Stimulated activated CD4-positive, alpha-beta T cell treated with anti-CD3 and anti-CD28 coated beads, Interleukin-2, amount 100 ng/mL, for 24 hours (primary cell): ENCODE data around the gene HPSE2.

Source experiments
- DNase-seq, 2 donors: peaks; one replicate each; pipeline ENCODE4 v3.0.0-alpha.2; 2020

HPSE2 gene

DNA sequence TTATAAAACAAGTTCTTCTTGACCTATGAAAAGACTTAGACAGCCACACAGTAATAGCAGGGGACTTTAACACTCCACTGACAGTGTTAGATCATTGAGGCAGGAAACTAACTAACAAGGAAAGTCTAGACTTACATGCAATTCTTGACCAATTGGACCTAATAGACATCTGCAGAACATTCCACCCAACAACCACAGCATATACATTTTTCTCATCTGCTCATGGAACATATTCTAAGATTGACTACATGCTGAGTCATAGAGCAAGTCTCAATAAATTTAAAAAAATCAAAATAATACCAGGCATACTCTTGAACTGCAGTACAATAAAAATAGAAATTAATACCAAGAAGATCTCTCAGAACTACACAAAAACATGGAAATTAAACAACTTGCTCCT is 569.4 kb downstream of the HPSE2 start:
- DNase-seq = no peak

DNA sequence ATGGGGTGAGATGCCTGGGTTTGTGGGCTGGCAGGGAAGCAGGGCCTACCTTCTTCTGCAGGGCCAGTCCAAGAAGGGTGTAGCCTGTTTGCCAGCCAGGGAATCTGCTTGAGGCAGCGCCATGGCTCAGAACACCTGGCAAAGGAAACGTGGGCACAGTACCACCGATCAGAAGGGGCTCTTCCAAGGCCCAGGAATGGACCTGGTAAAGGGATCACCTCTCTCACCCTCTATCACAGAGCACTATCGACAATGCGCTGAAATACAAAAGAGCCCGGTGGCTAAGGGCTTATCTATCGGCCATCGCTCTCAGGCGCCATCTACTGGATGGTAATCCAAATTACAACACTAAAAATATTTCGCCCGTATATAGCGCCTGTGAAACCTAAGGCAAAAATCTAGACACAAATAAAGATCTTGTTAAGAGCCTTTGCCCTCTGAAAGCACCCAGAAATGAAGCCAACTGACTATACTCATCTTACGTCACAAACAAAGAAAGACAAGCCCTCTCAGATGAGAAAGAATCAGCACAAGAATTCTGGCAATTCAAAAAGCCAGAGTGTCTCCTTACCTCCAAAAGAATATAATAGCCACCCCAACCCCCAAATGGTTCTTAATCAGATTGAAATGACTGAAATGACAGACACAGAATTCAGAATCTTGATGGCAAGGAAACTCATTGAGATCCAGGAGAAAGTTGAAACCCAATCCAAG is 571.2 kb downstream of the HPSE2 start:
- DNase-seq = peak; percentile 17 to 22

DNA sequence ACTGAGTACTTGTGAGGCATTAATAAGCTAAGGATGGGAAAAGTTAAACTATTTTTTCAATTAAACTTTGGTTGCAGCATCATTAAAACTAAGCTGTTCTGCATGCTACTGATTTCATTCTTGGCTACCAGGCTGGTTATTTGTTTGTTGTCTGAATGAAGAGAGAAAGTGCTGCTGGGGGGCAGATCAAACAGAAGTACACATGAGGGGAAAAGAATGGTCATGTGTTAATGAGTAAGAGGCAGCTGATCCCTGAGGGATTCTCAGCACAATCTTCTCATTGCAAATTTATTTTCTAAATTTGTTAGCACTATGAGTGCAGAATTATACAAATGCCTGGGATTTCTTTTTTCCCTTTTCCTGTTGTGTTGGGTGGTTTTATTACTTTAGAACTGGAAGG is 575.7 kb downstream of the HPSE2 start:
- no peak for DNase-seq

DNA sequence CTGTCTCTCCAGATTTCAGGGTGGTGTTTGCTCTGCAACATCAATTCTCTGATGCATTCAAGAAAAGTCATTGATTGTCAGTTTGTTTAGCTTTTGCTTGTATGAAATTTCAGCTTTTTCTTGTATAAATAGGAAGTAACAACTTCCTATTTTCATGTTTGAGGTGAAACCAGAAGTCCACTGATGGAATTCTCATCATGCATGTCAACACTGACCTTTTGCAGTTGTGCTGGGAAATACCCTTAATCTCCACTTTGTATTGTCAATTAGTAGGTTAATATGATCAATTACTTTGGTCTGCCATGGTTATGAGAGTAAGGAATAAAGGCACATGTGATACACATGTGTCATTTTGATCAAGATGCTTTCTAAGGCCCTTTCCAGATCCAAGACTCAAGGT is 580.2 kb downstream of the HPSE2 start:
- no peak for DNase-seq

DNA sequence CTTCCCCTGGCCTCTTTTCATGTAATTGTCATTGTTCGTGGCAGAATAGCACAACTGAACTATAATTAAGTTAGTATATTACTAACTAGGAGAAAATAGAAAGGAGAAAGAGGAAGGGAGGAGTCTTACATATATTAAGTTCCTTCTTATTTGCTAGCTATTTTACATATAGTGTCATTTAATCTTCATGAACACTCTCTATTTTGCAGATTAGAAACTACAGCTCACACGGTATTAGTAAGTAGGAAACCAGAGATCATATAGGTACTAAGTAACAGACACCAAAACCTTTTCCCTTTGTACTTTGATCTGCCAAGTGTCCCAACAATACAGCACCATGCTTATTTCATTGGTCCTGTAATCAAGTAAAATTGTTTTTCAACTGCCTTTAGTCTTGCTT is 586.5 kb downstream of the HPSE2 start:
- DNase-seq = no peak

DNA sequence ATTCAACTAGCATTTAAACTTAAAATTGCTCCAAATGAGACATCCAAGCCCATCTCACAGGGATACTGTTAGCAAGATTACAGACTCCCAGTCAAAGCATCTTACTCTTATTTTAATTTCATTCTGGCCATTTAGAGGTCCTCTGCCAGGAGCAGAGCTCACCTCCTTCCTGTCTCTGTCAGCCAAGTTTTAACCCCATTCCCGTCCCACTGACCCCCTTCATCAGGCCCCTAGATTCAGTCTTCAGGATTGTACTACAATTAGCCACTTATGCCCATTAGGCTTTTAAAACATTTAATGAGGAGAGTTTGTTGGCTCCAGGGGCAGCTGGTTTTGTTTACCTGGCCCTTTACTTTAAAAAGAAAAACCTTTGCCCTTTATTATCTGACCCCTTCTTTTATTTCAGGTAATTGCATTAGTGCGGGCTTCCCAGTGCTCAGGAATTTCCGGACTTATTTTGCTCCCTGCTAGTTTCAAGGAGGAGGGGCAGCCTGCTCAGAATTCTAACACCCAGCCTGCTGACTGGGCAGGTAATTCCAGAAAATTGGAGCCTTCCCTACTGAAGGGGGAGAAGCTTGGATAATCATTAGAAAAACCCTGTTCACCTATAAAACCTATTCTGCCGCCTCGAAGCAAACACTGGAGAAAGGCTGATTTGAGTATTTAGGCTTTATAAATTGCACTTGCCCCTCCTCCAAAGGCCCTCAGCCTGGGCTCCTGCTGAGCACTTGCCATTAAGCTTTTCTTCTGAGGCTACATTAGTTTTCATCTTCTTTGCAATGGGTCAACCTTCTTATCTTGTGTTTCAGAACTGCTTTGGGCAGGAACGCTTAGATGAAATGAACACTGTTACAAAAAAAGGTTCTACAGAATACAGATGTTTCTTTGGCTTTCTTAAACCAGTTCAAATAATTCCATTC is 588.4 kb downstream of the HPSE2 start:
- no peak for DNase-seq

DNA sequence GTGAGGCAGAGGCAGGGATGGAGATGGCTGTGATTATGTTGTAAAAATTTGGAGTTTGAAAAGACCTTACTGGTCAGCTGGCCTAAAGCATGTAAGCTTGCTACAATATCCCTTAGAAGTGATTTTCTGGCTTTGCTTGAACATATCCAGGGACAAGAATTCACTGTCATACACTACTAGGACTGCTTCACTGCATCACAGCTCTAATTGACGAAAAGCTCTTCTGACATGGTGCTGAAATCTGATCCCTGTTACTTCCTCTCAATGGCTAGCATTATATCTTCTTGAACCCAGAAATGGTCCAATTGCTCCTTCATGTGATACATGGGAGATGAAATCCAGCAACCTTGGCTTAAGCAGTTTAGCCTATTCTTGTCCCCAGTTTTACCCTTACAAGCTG is 591.2 kb downstream of the HPSE2 start:
- DNase-seq = no peak

DNA sequence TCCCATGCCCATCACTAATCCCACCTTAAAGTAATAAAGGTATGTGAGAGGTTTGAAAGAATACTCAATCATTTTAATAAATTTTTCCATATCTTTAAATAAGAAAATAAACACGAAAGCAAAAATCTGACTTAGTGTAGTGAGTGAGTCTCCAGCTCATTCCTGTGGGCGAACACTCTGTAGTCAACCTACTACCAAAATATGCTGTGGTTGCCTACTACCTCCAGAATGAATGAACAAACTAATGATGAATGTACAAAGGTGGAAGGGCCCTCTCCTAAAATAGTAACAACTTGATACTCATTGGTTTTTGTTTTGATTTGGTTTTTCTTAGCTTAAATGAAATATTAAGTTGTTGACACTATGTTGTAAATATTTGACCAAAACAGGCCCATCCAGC is 593.4 kb downstream of the HPSE2 start:
- no peak for DNase-seq

DNA sequence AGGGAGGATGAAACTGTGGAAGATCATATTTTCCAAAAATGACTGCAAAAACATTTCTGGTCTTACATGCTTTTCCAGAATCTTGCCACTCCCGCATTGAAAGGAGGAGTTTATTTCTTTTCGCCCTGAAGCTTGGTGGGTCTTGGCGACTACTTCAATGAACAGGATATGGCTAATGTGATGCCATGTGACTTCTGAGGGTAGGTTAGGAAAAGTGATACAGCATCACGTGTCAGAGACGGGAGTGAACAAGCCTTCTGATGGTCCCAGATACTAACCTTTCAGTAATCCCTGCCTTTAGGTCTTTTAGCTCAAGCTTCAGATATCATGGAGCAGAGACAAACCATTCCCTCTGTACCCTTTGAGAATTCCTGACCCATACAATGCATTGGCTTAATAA is 596.7 kb downstream of the HPSE2 start:
- DNase-seq = no peak

DNA sequence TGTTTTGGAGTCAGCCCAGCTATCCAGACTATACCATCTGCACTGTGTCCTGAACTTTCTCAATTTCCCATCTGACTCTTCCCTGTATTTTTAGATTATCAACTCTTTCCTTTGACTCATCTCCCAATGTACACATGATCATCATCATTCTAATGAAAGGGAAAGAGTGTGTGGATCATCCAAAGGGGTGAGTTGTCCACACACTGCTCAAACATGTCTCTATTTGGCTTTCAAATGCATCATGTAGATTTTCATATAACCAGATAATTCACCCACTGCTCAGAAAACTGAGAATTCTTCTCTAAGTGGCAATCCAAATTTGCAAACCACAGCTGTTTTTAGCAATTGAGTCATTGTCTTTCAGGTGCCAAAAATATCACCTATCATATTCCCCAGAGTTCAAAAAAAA is 598.7 kb downstream of the HPSE2 start:
- DNase-seq = no peak

DNA sequence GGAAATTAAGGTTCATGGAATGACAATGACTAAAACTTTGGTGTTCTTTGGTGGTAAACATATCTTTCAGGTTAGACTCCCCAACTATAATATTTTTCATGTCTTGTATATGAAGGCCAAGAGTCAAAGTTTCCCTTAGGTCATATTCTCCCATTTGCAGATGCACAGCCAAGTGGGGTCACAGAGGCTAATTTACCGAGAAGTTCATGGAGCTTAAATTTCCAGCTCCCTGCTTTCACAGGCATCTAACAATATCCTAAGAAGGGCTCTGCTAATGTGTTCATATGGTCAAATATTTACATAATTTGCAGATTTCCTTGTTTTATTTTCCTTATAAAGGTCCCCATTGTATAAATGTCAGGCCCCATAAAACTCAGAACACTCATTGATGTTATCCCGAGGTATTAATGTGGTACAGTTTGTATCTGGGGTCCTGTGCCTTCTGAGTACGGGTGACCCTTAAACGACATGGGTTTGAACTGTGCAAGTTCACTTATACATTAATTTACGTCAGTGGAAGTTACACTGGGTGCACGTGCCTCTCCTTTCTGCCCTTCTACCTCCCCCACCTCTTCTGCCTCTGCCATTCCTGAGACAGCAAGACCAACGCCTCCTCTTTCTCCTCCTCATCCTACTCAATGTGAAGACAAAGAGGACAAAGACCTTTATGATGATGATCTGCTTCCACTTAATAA is 603.0 kb downstream of the HPSE2 start:
- DNase-seq = no peak

DNA sequence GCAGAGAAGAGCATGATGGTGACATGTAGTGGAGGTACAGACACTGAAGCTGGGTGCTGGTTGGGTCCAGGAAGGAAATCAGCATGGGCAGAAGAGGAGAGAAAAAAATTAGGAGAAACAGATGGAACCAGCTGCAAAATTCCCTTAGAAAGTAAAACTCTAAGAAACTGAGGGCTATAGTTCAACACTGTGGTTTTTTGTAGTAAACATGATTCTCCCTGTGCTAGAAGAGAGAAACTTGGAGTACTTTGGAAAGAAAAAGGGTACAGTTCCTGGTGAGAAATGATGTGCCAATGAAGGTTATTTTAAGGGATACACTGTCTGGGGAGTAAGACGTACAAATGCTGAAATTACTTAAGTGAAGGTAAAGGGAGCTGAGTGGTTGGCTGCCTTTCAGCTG is 607.4 kb downstream of the HPSE2 start:
- no peak for DNase-seq

DNA sequence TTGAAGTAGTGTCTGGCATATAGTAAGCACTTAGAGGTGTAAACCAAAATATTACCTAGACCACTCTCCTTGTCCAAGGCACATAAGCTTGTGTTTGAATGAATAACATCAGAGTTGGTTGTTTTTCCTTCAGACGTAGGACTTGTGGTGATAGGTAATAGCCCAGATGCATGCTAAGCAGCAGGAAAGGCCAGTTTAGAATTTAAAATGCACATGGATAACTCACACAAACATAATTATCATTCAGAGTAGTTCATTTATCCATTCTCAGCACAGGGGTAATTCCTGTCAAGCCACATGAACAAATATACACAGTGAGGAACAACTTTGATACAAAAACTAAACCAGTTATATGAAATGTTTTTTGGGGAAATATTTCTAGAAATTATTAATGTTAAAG is 607.9 kb downstream of the HPSE2 start:
- no peak for DNase-seq

DNA sequence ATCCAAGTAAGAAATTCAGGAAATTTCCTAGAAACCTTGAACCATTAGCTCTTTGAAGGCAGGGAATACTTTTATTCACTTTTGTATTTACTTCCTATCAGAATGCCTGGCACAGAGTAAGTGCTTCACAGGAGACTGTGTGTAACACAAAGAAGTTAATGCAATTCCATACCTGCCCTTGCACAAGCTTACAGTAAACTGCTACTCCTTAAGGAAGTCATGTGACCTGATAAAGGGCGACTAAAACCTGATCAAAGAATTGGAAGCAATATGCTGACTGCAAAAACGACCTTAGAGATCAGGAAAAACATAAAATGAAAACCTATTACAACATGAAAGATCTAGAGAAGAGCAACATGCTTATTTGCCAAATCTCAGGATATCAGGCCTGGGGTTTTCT is 610.7 kb downstream of the HPSE2 start:
- no peak for DNase-seq

DNA sequence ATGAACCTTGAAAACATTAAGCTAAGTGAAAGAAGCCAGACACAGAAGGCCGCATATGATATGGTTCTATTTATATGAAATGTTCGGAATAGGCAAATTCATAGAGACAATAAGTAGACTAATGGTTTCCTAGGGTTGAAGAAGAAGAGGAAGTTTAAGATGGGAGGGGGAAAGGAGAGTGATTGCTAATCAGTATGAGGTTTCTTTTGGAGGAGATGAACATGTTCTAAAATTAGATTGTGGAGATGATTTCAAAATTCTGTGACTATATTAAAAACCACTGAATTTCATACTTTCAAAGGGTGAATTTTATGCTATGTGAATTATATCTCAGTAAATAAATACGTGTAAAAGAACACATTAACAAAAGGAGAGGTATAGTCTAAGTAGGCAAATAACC is 612.5 kb downstream of the HPSE2 start:
- no peak for DNase-seq

DNA sequence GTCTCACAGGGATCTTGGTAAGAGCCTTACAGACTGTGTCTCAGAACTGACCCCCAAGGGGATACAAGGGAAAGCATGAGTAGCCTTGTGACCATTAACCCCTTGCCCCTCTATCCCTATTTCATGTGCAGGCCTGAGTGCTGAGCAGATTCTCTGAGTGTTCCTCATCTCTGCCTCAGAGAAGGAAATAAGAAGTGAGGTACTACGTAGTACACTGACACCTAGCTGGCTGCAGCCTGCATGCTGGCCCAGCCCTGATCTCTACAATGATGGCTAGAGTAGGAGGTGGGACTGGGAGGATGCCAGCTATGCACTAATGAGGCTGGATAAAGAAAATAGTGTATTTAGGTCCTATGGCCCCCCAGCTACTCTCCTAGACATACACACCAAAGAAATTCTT is 614.0 kb downstream of the HPSE2 start:
- DNase-seq = no peak

DNA sequence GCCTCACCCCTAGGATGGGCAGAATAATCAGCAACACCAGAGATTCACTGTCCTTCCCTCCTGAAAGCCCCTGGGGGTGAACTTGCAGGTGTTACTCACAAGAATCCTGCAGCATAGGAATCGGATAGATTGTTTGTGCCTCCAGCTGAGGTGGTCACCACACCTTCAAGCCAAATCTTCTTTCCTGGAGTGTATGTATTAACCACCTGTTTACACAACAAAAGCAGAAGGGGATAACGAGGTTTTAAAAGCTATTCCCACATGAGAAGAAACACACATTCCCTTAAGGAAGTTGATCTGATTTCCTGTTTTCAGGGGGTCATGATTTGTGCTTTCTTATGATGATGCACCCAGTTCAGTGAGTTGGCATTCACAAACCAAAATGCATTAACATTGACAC is 615.1 kb downstream of the HPSE2 start:
- DNase-seq = no peak

DNA sequence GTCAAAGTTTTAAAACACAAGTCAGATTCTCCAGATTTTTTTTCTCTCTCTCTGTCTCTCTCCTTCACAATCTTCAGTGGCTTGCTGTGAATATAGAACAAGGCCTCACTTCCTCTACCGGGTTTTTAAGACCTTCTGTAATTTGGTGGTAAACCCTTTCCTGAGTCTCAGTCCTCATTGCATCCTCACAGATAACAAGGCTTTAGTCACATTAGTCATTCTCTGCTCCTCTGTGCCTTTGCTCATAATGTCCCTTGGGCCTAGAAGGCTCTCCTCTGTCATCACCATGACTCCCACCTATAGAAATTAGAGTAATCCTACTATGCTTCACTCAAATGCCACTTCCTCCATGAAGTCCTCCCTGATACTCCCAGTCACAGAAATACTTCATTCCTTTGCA is 616.2 kb downstream of the HPSE2 start:
- DNase-seq = no peak

DNA sequence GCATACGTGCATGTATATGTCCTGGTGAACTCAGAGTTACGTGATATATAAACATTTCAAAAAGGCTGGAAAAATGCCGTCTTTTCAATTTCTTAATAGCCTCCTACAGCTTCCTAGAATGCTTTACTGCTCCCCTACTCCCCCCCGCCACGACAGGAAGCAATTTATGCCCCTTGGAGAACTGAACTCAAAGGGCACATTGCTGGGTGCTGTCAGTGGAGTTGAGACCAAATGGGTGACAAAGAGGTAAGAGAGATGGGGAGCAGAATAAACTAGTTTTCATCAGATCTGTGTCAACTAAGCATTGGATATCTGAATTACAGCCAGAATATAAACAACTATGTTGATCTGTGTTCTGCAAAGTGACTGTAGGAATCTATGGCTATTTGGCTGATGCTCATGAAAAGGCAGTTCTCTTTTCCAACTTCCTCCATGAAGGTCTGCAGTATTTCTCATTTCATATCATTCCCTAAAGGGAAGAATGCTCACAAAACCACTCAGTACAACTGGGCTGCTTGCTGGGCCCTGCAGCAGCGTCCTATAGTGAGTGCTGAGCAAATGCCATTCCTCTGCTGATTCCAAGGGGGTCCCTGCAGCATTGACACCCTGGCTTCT is 617.6 kb downstream of the HPSE2 start:
- no peak for DNase-seq

DNA sequence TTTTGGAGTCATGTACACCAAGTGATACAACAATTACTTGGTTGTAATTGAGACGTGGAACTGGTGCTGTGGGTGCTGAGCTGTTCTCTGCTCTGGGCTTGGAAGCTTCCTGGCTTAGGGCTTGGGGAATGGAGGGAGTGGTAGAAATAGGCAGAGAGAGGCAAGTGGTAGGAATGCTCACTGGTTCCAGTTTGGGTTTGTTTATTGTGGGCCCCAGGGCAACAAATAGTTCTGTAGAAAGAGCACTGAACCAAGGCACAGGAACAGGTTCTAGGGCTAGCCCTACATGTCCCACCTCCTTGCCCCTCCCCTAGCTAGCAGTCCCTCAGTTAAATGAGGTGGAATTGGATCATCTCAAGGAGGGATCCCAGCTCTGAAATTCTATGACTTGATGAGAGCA is 622.2 kb downstream of the HPSE2 start:
- DNase-seq = no peak

DNA sequence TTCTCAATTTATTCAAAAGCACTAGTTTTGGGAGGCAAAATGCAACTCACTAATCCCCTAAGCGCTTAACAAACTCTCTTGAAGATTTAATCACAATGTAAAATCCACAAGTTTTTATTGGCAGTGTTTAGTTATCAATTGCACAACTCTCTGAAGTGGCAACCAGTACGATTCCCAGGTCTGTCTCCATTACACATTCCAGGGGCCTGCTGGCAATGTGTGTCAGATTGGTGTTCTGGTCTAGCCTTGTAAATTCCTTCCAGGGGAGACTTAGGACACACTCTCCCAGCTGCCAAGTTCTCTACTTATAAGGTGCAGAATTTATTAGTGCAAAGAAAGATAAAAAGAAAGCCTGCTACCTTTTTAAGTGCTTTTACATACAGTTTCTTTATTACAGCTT is 624.2 kb downstream of the HPSE2 start:
- DNase-seq = no peak

DNA sequence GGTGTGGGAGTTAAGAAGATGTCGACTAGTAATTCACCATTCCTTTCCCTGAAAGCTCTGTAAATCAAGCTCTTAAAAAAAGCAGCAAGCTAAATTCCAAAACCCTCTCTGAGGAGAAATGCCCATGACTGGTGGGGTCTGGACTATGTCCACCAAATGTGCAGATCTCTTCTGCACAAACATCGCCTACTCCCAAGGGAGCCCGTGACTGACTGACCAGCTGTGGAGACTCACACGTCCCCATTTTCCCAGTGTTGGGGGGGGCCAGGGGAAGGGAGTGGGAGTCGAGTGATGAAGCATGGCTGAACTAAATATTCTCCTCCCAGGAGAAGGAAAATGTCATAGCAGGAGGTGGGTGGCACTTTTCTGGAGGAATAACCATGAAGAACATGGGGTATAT is 624.8 kb downstream of the HPSE2 start:
- no peak for DNase-seq

DNA sequence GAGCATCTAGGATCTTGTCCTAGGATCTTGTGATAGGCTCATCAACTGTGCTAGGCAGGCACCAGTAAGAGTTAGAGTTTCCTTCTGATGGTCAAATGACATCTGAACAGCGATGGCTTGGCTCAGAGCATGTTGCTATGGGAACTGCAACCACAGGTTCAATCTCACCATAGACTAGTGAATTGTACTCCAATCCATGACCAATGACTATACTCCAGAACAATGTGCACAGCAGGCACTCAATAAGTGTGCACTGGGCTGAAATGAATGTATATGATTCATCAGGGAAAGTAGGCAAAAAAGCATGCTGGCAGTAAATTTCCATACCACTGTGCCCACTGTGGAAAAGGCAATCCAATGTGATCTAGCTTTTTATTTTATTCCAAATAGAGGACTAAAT is 625.4 kb downstream of the HPSE2 start:
- DNase-seq = no peak
